T-helper 1 cell treated with Interleukin-12 subunit alpha and Interleukin-12 subunit beta and Interleukin-4 antibody, amounts not matched to agents 30 ng/mL and 1 ng/mL, for 36 hours (primary cell): ENCODE results near the gene CCDC57. TPM values are rescaled to one million over a fixed set of nuclear protein-coding genes. Genes with fewer than 3 reads are reported as not detected.
"Not testable (repeated sequence)": the region's sequence is repeated elsewhere in the genome, so short reads cannot be mapped to it uniquely, and the experiment has no call there.

ENCODE experiments used
- intact Hi-C: fragments of 100-400 bp; cut with micrococcal nuclease; formaldehyde crosslinking; loops from one replicate; pipeline ENCODE4 v1.15.1; 2024
- total RNA-seq: library from RNA; stranded (reverse); gene quantifications from 2 replicates; pipeline ENCODE4 v1.2.3, GENCODE V29; 2022

The CCDC57 gene
- total RNA-seq, 1 donor from 2014 or later: 75.3 TPM

GRCh38 chr17:82213251-82214011 is 789 bp upstream of the CCDC57 start:
- intact Hi-C loops: no loop called here

GRCh38 chr17:82210655-82211054 is 2.0 kb downstream of the CCDC57 start:
- intact Hi-C loops: not testable (repeated sequence)

GRCh38 chr17:82205720-82206508 is 6.7 kb downstream of the CCDC57 start:
- intact Hi-C loops: loop anchor here (1.0 to 10.0 kb wide), 5 partner anchors 22 to 209 kb away; partner anchors contain the start of genes CENPX, CSNK1D, DCXR and HEXD

GRCh38 chr17:82204831-82205719 is 7.6 kb downstream of the CCDC57 start:
- intact Hi-C loops: loop anchor here (5.0 to 10.0 kb wide), 2 partner anchors 168 to 210 kb away; partner anchors contain the start of genes DCXR, HEXD and OGFOD3

DNA sequence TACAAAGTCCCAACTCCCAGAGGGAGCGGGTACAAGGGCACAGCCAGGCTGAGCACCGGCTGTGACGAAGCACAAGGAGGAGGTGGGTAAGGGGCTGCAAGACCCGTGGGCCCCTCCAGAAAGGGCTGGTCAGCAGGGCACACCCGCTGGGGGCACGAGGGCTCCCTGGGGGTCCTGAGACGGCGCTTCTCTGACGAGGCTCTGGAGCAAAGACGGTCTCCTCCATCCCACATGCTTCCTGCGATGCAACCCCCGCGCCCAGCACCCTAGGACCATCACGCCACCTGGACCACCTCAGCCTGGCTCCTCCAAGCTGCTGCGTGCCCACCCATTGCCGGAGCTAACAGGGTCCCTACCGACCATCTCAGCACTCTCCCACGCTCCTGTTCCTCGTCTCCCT is 8.7 kb downstream of the CCDC57 start:
- intact Hi-C loops: loop anchor here (10.0 kb wide), 1 partner anchor 211 kb away; the partner anchor contains the start of genes HEXD and OGFOD3

DNA sequence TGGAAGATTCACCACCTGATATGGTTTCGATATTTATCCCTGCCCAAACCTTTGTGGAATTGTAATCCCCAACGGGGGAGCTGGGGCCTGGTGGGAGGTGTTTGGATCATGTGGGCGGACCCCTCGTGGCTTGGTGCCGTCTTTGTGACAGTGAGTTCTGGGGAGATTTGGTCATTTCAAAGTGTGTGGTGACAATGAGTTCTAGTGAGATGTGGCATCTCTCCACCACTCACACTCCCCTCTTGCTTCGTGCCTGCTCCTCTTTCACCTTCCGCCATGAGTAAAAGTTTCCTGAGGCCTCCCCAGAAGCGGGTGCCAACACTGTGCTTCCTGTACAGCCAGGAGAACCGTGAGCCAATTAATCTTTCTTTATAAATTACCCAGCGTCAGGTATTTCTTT is 9.7 kb downstream of the CCDC57 start:
- intact Hi-C loops: loop anchor here (10.0 kb wide), 1 partner anchor 212 kb away; the partner anchor contains the start of genes HEXD and OGFOD3

- intact Hi-C loops: loop anchor here (10.0 kb wide), 1 partner anchor 213 kb away; the partner anchor contains the start of genes HEXD and OGFOD3
Measured at GRCh38 chr17:82201498-82201910, 11.1 kb downstream of the CCDC57 start.

GRCh38 chr17:82200743-82201497 is 11.7 kb downstream of the CCDC57 start:
- intact Hi-C loops: loop anchor here (10.0 kb wide), 1 partner anchor 214 kb away; the partner anchor contains the start of genes HEXD and OGFOD3

GRCh38 chr17:82200135-82200534 is 12.5 kb downstream of the CCDC57 start:
- intact Hi-C loops: loop anchor here (10.0 kb wide), 1 partner anchor 215 kb away; the partner anchor contains the start of genes HEXD and OGFOD3

DNA sequence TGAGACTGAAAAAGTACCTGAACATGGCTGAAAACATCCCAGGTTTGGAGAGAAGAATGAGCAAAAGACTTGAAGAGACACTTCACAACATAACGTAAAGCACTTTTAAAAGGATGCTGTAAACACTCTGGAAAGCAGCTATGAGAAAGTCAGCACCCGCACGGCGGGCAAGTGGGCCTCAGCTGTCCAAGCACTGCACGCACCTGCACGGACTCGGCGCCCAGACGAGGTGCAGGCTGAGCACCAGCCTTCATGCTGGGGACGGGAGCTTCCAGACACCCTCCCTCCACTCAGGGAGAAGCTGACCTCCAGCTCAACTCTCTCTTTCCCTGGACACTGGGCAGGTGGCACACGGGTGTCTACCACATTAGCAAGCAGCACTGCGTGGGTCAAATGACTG is 13.1 kb downstream of the CCDC57 start:
- intact Hi-C loops: no loop called here

DNA sequence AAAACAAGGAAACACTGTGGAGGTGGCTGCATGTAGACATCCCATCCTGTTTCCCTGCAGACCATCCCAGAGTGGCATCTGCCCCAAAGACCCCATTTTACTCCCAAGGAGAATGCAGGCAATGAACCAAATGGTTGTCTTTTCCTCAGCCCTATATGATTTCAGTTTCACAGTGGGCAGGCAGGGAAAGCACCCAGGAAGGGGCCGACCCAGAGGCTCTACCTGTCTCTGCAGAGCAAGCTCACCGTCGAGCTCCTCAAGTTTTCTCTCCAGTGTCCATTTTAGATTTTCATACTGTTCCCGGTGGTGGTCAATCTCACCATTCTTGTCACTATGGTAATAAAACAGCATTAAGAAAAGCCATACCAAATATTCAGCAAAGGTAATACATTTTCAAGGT is 14.6 kb downstream of the CCDC57 start:
- intact Hi-C loops: no loop called here

DNA sequence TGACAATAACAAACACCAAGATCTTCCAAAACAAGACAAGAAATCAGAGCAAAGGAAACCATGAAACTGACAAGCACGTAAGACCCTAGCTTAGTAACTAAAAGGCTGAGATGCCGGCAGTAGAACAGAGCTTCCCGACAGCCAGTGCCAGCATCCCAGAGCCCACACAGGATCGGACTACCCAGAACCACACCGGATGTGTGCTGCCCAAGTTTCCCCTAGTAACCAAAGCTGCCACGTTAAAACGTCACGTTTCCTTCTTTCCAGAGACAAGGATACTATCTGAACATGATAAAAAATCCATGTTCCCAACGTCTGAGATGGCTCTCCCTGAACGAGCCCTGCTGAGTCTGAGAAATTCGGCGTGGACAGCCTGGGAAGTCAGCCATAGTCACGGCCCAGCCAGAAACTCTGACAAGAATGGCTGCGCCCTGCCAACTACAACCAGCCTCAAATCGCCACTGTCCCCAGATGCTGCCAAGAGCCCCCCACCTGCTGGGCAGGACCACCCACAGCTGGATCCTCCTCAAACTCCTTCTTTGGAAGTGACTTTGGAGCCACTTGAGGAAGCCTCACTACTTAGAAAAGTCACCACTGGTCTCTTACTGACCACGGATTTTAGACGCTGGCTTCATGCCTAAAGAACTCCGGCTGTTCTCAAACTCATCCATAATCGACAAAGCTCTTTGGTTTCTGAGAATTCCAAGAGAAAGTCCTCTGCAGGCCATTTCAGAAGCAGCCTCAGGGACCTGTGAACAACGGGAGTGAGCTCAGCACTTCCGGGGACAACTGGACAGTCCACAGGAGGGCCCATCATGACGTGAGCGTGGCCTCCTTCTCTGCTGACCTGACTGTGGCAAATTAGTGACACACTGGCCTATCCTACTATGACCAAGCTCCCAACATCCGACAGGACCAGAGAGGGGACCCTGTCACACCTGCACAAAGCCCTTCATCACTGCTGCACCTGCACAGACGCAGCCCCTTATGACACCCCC is 16.7 kb downstream of the CCDC57 start:
- intact Hi-C loops: no loop called here

DNA sequence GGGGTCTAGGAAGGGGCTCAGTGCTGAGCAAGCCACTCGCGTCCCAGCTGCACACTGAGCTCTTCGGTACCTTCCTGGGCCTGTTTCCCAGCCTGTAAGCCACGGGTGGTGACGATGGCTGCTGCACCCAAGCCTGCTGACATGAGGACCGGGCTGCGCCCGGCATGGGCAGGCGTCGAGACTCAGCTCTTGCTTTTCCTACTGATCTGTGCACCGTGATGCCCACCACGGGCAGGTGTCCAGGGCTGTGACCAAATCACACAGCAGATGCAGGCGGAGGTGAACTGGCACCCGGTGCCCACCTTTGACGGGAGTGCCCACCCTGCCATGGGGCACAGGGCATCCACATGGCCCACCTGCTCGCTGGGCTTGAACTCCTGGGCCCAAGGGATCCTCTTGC is 17.9 kb downstream of the CCDC57 start:
- intact Hi-C loops: no loop called here

DNA sequence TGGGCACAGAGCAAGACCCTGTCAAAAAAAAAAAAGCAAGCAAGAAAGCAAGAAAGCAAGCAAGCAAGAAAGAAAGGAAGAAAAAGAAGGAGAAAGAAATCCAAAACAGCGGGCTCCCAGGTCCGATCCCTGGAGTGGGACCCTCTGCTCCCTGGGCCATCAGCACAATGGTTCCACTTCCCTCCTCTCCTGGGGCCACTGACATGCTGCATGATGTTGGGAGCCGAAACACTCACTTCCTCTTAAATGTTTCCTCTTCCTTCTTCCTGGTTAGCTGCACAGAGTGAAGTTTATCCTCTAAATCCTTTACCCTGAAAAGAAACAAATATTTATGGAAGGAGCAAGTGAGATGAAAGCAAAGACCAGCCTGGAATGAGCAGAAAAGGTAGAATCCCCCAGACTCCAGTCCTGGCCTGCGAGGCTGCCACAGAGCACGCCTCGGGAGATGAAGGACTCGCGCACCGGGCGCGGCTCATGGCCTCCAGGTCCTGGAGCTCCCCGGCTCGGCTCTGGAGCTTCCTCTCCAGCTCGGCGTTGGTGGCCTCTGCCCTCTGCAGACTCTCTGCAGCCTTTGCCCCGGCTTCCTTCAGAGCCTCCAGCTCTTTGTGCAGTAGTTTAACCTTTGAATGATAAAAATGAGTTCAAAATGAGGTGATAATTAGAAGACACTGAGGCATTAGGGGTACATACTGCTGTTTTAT is 19.0 kb downstream of the CCDC57 start:
- intact Hi-C loops: no loop called here

- intact Hi-C loops: not testable (repeated sequence)
Measured at GRCh38 chr17:82193050-82193449, 19.6 kb downstream of the CCDC57 start.

- intact Hi-C loops: no loop called here
Measured at GRCh38 chr17:82188001-82188961, 24.4 kb downstream of the CCDC57 start.

GRCh38 chr17:82187500-82187899 is 25.1 kb downstream of the CCDC57 start:
- intact Hi-C loops: no loop called here
